Fibroblast of the aortic adventitia (primary cell): ENCODE data around the gene PHF21A. TPM values are rescaled to one million over a fixed set of nuclear protein-coding genes. Genes with fewer than 3 reads are reported as not detected.

Experiments
- DNase-seq: peaks from one replicate; pipeline ENCODE4 v3.0.0-alpha.2; 2010; ENCODE audit warnings: low read depth
- H3K4me3 ChIP-seq: 2 replicates; pipeline ENCODE4 v1.5.1; 2011; ENCODE audit warnings: low read depth, mild to moderate bottlenecking, control low read depth, low read length, moderate library complexity
- CTCF ChIP-seq: IDR thresholded peaks from 2 replicates; pipeline ENCODE4 v1.5.1; 2011; ENCODE audit warnings: mild to moderate bottlenecking, low read length, control low read depth, inconsistent platforms; ENCODE audit not compliant: insufficient read depth
- total RNA-seq: library from RNA; depleted of rRNA; stranded (reverse); fragments of >200 nt; gene quantifications from 2 replicates; pipeline ENCODE4 v1.2.3, GENCODE V29; 2012; ENCODE audit warnings: low replicate concordance

PHF21A gene
- total RNA-seq, 1 donor, result 22.5 TPM

DNA sequence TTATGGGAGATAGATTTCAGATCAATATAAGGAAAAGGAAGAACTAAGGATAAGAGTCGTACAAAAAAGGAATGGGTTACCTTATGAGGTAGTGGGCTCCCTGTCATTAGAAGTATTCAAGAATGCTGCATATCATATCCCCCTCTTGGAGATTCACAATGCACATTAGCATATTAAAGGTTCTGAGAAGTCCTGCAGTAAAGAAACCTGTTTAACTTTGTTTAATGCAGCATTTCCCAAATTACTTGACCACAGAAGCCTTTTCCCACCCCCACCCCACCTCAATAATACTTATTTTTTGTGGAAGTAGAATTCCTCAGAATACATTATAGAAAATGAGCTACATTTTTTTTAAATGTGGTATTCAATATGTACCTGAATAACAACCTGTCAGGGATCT, 30.9 kb downstream of the PHF21A start:
- no peak for TF ChIP-seq CTCF
- DNase-seq, result no peak
- H3K4me3 ChIP-seq, result no peak overlapping the region

- TF ChIP-seq CTCF, result no peak
- H3K4me3 ChIP-seq, result no peak overlapping the region
- no peak for DNase-seq
Measured at GRCh38 chr11:46079662-46080061, 41.6 kb downstream of the PHF21A start.

- peak; percentile 31 for TF ChIP-seq CTCF
- no peak overlapping the region for H3K4me3 ChIP-seq
- no peak for DNase-seq
Measured at GRCh38 chr11:46075928-46076327, 45.3 kb downstream of the PHF21A start.

DNA sequence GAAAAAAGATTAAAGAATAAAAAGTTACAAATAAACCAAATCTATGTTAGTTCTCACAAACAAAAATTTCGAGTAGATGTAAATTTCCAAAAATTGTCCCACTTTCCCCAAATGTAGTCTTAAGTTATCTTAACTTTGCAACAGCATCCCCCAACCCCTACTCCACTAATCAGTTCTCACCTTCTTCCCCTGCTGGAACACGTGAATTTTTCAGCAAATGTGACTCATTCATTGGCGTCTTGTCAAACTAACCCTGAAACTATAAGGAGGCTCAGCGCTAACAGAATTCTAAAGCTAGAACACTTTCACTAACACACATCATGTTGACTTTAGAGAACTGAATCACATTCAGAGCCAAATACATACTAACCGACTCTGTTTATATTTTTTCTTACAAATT, 46.1 kb downstream of the PHF21A start:
- no peak for TF ChIP-seq CTCF
- peak; percentile 53 for DNase-seq
- no peak overlapping the region for H3K4me3 ChIP-seq

DNA sequence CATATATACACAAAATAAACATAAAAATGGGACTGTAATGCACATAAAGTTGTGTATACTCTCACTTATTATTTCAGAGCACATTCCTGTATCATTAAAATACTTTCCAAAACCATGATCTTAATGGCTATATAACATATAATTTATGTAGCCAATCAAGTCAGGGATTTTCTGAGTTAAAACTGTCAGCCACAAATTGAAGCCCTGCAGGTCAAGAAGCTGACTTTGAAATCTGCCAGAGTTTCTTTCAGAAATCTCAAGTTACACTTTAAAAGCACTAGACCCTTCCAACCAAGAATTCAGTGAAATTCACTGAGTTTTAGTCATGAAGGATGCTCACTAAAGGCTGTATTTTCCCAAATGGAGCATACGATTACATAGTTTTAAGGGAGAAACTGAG, 47.6 kb downstream of the PHF21A start:
- TF ChIP-seq CTCF, result no peak
- no peak for DNase-seq
- no peak overlapping the region for H3K4me3 ChIP-seq

DNA sequence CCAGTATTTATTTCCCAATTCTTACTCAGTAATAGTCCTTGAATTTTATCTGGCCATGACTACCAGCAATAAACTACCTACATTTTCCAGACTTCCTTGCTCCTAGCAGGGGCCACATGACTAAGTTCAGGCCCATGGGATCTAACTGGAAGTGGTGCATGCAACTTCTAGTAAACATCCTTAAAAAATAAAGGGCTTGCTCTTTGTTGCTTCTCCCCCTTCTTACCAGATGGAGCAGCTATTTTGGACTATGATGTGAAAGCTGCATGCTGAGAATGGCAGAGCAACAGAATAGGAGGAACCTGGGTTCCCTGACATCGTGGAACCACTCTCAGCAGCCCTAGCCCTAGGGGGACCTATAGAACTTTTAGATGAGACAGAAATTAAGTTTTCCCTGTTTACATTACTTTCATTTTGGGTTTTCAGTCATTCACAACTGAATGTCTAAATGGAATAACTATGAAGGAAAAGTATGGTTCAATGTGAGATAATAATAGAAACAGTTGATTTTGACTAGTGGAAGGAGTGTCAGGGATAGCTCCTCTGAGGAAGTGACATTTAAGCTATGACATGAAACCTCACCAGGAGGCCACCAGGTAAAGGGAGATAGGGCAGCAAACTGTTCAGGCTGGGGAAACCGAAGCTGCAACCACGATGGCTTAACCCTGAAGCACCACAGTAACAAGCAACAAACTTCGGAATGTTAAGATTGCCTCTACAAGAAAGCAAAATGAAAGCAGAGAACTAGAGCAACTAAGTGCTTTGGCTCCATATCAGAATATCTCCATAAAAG, 48.9 kb downstream of the PHF21A start:
- H3K4me3 ChIP-seq, result no peak overlapping the region
- no peak for TF ChIP-seq CTCF
- DNase-seq, result peak; percentile 6

- no peak for DNase-seq
- no peak for TF ChIP-seq CTCF
- H3K4me3 ChIP-seq, result no peak overlapping the region
Measured at GRCh38 chr11:46071091-46071490, 50.2 kb downstream of the PHF21A start.
